ENCODE results near the gene ZNF827. TPM values are rescaled to one million over a fixed set of nuclear protein-coding genes. Genes with fewer than 3 reads are reported as not detected.

ZNF827 gene
- total RNA-seq, 1 donor from 2014 or later, result 23.8 TPM

GRCh38 chr4:145732001-145732815, 206.4 kb downstream of the ZNF827 start:
- Mint-ChIP-seq H3K4me1 (ENCODE audit: low read depth) (peaks cover 57% of the 10 kb centered on the region), H3K4me3 (ENCODE audit: unreplicated experiment) (peak overlapping the region; percentile 65), H3K36me3 (ENCODE audit: low read depth) (no peaks in the 10 kb centered on the region), H3K27ac (ENCODE audit: unreplicated experiment) (peak overlapping the region; percentile 94), H3K9me3 (ENCODE audit: low read depth) (no peaks in the 10 kb centered on the region), H3K27me3 (ENCODE audit: low read depth) (no peaks in the 10 kb centered on the region)
- DNase-seq (ENCODE audit: low spot score), result no peak
- TF ChIP-seq CTCF (IDR thresholded peaks at IDR 0.05), result no peak

- no peak overlapping the region for H3K4me3 Mint-ChIP-seq (ENCODE audit: unreplicated experiment)
- peak overlapping the region; percentile 53 for H3K27ac Mint-ChIP-seq (ENCODE audit: unreplicated experiment)
- no peaks in the 10 kb centered on the region for H3K36me3 Mint-ChIP-seq (ENCODE audit: low read depth)
- no peaks in the 10 kb centered on the region for H3K27me3 Mint-ChIP-seq (ENCODE audit: low read depth)
- DNase-seq (ENCODE audit: low spot score), result no peak
- H3K4me1 Mint-ChIP-seq (ENCODE audit: low read depth), result peaks cover 45% of the 10 kb centered on the region
- TF ChIP-seq CTCF (IDR thresholded peaks at IDR 0.05), result no peak
- no peaks in the 10 kb centered on the region for H3K9me3 Mint-ChIP-seq (ENCODE audit: low read depth)
These were observed 207.6 kb downstream of the ZNF827 start for GRCh38 chr4:145731028-145731427.

GRCh38 chr4:145730026-145730425, 208.6 kb downstream of the ZNF827 start:
- no peak for TF ChIP-seq CTCF (IDR thresholded peaks at IDR 0.05)
- Mint-ChIP-seq H3K9me3 (ENCODE audit: low read depth) (no peaks in the 10 kb centered on the region), H3K27ac (ENCODE audit: unreplicated experiment) (no peak overlapping the region), H3K4me1 (ENCODE audit: low read depth) (peaks cover 35% of the 10 kb centered on the region), H3K4me3 (ENCODE audit: unreplicated experiment) (no peak overlapping the region), H3K36me3 (ENCODE audit: low read depth) (no peaks in the 10 kb centered on the region), H3K27me3 (ENCODE audit: low read depth) (no peaks in the 10 kb centered on the region)
- no peak for DNase-seq (ENCODE audit: low spot score)

- Mint-ChIP-seq H3K9me3 (ENCODE audit: low read depth) (no peaks in the 10 kb centered on the region), H3K27ac (ENCODE audit: unreplicated experiment) (no peak overlapping the region), H3K36me3 (ENCODE audit: low read depth) (no peaks in the 10 kb centered on the region), H3K4me3 (ENCODE audit: unreplicated experiment) (no peak overlapping the region), H3K4me1 (ENCODE audit: low read depth) (peaks cover 4% of the 10 kb centered on the region), H3K27me3 (ENCODE audit: low read depth) (no peaks in the 10 kb centered on the region)
- no peak for DNase-seq (ENCODE audit: low spot score)
- no peak for TF ChIP-seq CTCF (IDR thresholded peaks at IDR 0.05)
These were observed 215.3 kb downstream of the ZNF827 start for GRCh38 chr4:145723336-145723735.

GRCh38 chr4:145722561-145722960, 216.1 kb downstream of the ZNF827 start:
- no peak overlapping the region for H3K27ac Mint-ChIP-seq (ENCODE audit: unreplicated experiment)
- no peaks in the 10 kb centered on the region for H3K27me3 Mint-ChIP-seq (ENCODE audit: low read depth)
- TF ChIP-seq CTCF (IDR thresholded peaks at IDR 0.05), result no peak
- no peak overlapping the region for H3K4me3 Mint-ChIP-seq (ENCODE audit: unreplicated experiment)
- peaks cover 4% of the 10 kb centered on the region for H3K4me1 Mint-ChIP-seq (ENCODE audit: low read depth)
- DNase-seq (ENCODE audit: low spot score), result no peak
- no peaks in the 10 kb centered on the region for H3K9me3 Mint-ChIP-seq (ENCODE audit: low read depth)
- no peaks in the 10 kb centered on the region for H3K36me3 Mint-ChIP-seq (ENCODE audit: low read depth)

Data from chondrocyte (in vitro differentiated cells).